Endothelial cell of umbilical vein (primary cell): ENCODE data around the gene PRKCD. TPM values are rescaled to one million over a fixed set of nuclear protein-coding genes. Genes with fewer than 3 reads are reported as not detected.

Source experiments
- BruUV-seq: library from RNA; stranded (reverse); fragments of 400-500 nt; replicated peaks from 2 replicates; lab custom pipeline; 2021; lab: Mats Ljungman, UMichigan
- CTCF ChIA-PET: fragments of 300-600, 350-600 bp; sonication (Branson Sonifier 250); formaldehyde crosslinking; loops from one replicate; lab custom pipeline; 2021; ENCODE audit warnings: antibody characterized with exemption, inconsistent platforms; lab: Charles Lee
- POLR2A ChIA-PET: fragments of 300-600, 350-600 bp; sonication (Branson Sonifier 250); formaldehyde crosslinking; loops from one replicate; lab custom pipeline; 2021; ENCODE audit warnings: antibody characterized with exemption, inconsistent platforms; lab: Charles Lee
- DNase-seq: peaks from one replicate; pipeline ENCODE4 v3.0.0-alpha.2; 2011; ENCODE audit warnings: low read depth, low spot score
- FAIRE-seq: peaks from 2 replicates; lab custom pipeline; 2011; peaks lifted over from hg19 to GRCh38; lab: Jason Lieb, UNC
- H2AFZ ChIP-seq: 2 replicates; pipeline ENCODE4 v1.6.0; 2012; ENCODE audit warnings: low read depth, low read length, control low read depth, inconsistent platforms
- H3K27ac ChIP-seq: 2 replicates; pipeline ENCODE4 v1.5.1; 2011; ENCODE audit warnings: low read depth, mild to moderate bottlenecking, control low read depth, low read length, moderate library complexity; ENCODE audit not compliant: insufficient read depth
- H3K27me3 ChIP-seq, 2 experiments: 2 replicates each; pipeline versions ENCODE4 v1.6.0 to v1.6.1; 2011; ENCODE audit warnings: low read length in 2 of 2, mixed read lengths in 1 of 2; ENCODE audit not compliant: control insufficient read depth in 2 of 2, insufficient read depth in 2 of 2
- H3K36me3 ChIP-seq, 2 experiments: 2 replicates in 1 of 2; 3 replicates in 1 of 2; pipeline ENCODE4 v1.5.1; 2011; ENCODE audit warnings: low read length in 2 of 2, mild to moderate bottlenecking in 1 of 2, moderate library complexity in 1 of 2; ENCODE audit not compliant: control insufficient read depth in 2 of 2, insufficient read depth in 2 of 2; ENCODE audit errors: extremely low read depth in 1 of 2
- H3K4me1 ChIP-seq: 3 replicates; pipeline ENCODE4 v1.5.1; 2011; ENCODE audit warnings: mild to moderate bottlenecking, low read length; ENCODE audit not compliant: control insufficient read depth, insufficient read depth; ENCODE audit errors: extremely low read depth
- H3K4me2 ChIP-seq: 2 replicates; pipeline ENCODE4 v1.6.1; 2011; ENCODE audit warnings: low read length, control low read depth, mixed read lengths; ENCODE audit not compliant: insufficient read depth
- H3K4me3 ChIP-seq, 3 experiments: fragments of 200-600 bp in 1 of 3; sonication (generic), shearing (Covaris generic) in 1 of 3; replicated peaks in 1 of 3; 2 replicates each; pipeline ENCODE4 v1.5.1; 2011 to 2016; ENCODE audit warnings: control low read depth in 3 of 3, low read length in 3 of 3, mild to moderate bottlenecking in 2 of 3, inconsistent platforms in 1 of 3, low read depth in 1 of 3, moderate library complexity in 1 of 3; ENCODE audit not compliant: insufficient read depth in 1 of 3
- H3K79me2 ChIP-seq: 2 replicates; pipeline ENCODE4 v1.6.0; 2012; ENCODE audit warnings: low read length, inconsistent platforms; ENCODE audit not compliant: control insufficient read depth, insufficient read depth
- H3K9ac ChIP-seq: replicated peaks from 2 replicates; pipeline ENCODE3; 2011; ENCODE audit warnings: low read length, control low read depth; ENCODE audit not compliant: insufficient read depth; ENCODE audit errors: extremely low read depth
- H3K9me1 ChIP-seq: replicated peaks from 3 replicates; pipeline ENCODE4 v1.6.0; 2011; ENCODE audit warnings: mild to moderate bottlenecking, low read length; ENCODE audit not compliant: control insufficient read depth, insufficient read depth; ENCODE audit errors: extremely low read depth
- H3K9me3 ChIP-seq: replicated peaks from 2 replicates; pipeline ENCODE4 v1.5.1; 2012; ENCODE audit warnings: low read length, inconsistent platforms; ENCODE audit not compliant: control insufficient read depth, insufficient read depth
- H4K20me1 ChIP-seq: replicated peaks from 2 replicates; pipeline ENCODE3; 2011; ENCODE audit warnings: mild to moderate bottlenecking, low read length; ENCODE audit not compliant: control insufficient read depth, insufficient read depth; ENCODE audit errors: extremely low read depth
- EZH2 ChIP-seq: IDR thresholded peaks from 2 replicates; pipeline ENCODE4 v1.6.1; 2012; ENCODE audit warnings: borderline replicate concordance, low read depth, mild to moderate bottlenecking, moderate library complexity, low read length, inconsistent platforms; ENCODE audit not compliant: severe bottlenecking
- FOS ChIP-seq: IDR thresholded peaks from 2 replicates; pipeline ENCODE4 v1.6.1; 2011; ENCODE audit warnings: mild to moderate bottlenecking, low read length, moderate library complexity, borderline replicate concordance; ENCODE audit not compliant: insufficient read depth
- GATA2 ChIP-seq: IDR thresholded peaks from 2 replicates; pipeline ENCODE4 v1.7.0; 2011; ENCODE audit warnings: low read depth, mild to moderate bottlenecking, moderate library complexity, mixed read lengths, low read length; ENCODE audit not compliant: insufficient read length, insufficient read depth
- JUN ChIP-seq: IDR thresholded peaks from 2 replicates; pipeline ENCODE4 v1.6.1; 2011; ENCODE audit warnings: borderline replicate concordance, low read depth; ENCODE audit not compliant: insufficient read length, insufficient read depth
- MYC ChIP-seq: IDR thresholded peaks from one replicate; pipeline ENCODE4 v1.6.1; 2011; ENCODE audit warnings: mild to moderate bottlenecking, low read depth, low read length
- POLR2A ChIP-seq: IDR thresholded peaks from 2 replicates; pipeline ENCODE4 v1.6.1; 2012; ENCODE audit warnings: low read depth, mild to moderate bottlenecking, control low read depth, low read length
- POLR2AphosphoS5 ChIP-seq: IDR thresholded peaks from 2 replicates; pipeline ENCODE4 v1.6.1; 2012; ENCODE audit warnings: low read depth, mild to moderate bottlenecking, control low read depth, low read length, moderate library complexity; ENCODE audit not compliant: insufficient read depth
- dilution Hi-C: fragments of 300-500 bp; cut with MboI; formaldehyde crosslinking; loops from one replicate; pipeline ENCODE4 v1.15.0; 2019; ENCODE audit warnings: low sequenced_read_pairs; ENCODE audit not compliant: extremely low pct_ligation_motif_present
- intact Hi-C: fragments of 100-400 bp; cut with micrococcal nuclease; formaldehyde crosslinking; loops from one replicate; pipeline ENCODE4 v1.10.0; 2022
- polyA plus RNA-seq, 4 experiments: library from polyadenylated mRNA; depleted of rRNA in 3 of 4; stranded (reverse) in 3 of 4; unstranded in 1 of 4; fragments of >200 nt; gene quantifications; 2 replicates each; pipeline versions ENCODE4 v1.2.1 to v1.2.3, GENCODE V29; 2011 to 2012; ENCODE audit warnings: missing spikeins in 1 of 4
- total RNA-seq: library from RNA; stranded (reverse); gene quantifications from 2 replicates; pipeline ENCODE4 v1.2.3, GENCODE V29; 2021
- TF ChIP-seq, protein P1 (sequence below), 2 donors: IDR thresholded peaks; 1 replicate in 1 of 2; 2 replicates in 1 of 2; pipeline ENCODE4 v1.5.1; 2011; ENCODE audit warnings: low read length in 2 of 2, mild to moderate bottlenecking in 2 of 2, moderate library complexity in 2 of 2, control low read depth in 1 of 2, inconsistent platforms in 1 of 2, low read depth in 1 of 2; ENCODE audit not compliant: insufficient read depth in 1 of 2; ENCODE audit errors: extremely low read depth in 1 of 2
- TF ChIP-seq, protein P2 (sequence below): IDR thresholded peaks from 2 replicates; pipeline ENCODE4 v1.6.1; 2011; ENCODE audit not compliant: insufficient read depth, insufficient read length

PRKCD gene
- total and polyA plus RNA-seq, 2 donors (not counting 3 experiments of a cell fraction or from before 2014, with no cell fraction given): 15.5 to 19.0 TPM

- Histone ChIP-seq H3K4me1 (peaks cover 14% of the 10 kb centered on the region), H3K4me2 (peak within 1 kb of the TSS; percentile 99), H3K36me3 (peaks cover 0 to 2% of the 10 kb centered on the region in 2 experiments), H3K4me3 (peak within 1 kb of the TSS; percentile 90 to 99 (median 91)), H3K9me1 (no peaks in the 10 kb centered on the region), H3K27ac (peak within 1 kb of the TSS; percentile 70), H4K20me1 (no peaks in the 10 kb centered on the region), H3K79me2 (peaks cover 16% of the 10 kb centered on the region), H3K9ac (peak within 1 kb of the TSS; percentile 93), H3K27me3 (no peaks in the 10 kb centered on the region), H3K9me3 (no peaks in the 10 kb centered on the region), H2AFZ (peak within 1 kb of the TSS; percentile 87)
- CTCF ChIA-PET: interaction anchor here (1.0 to 8.0 kb wide), 2 partner anchors 15 to 67 kb away, joined by 5 to 199 read pairs; no protein-coding TSS in a partner anchor
- intact Hi-C loops: loop anchor here (1.0 kb wide), 1 partner anchor 29 kb away; no protein-coding TSS in a partner anchor
- POLR2A ChIA-PET: no interaction called here
- peak; percentile 93 for FAIRE-seq
- dilution Hi-C loops: no loop called here
- TF ChIP-seq, protein P1, sequence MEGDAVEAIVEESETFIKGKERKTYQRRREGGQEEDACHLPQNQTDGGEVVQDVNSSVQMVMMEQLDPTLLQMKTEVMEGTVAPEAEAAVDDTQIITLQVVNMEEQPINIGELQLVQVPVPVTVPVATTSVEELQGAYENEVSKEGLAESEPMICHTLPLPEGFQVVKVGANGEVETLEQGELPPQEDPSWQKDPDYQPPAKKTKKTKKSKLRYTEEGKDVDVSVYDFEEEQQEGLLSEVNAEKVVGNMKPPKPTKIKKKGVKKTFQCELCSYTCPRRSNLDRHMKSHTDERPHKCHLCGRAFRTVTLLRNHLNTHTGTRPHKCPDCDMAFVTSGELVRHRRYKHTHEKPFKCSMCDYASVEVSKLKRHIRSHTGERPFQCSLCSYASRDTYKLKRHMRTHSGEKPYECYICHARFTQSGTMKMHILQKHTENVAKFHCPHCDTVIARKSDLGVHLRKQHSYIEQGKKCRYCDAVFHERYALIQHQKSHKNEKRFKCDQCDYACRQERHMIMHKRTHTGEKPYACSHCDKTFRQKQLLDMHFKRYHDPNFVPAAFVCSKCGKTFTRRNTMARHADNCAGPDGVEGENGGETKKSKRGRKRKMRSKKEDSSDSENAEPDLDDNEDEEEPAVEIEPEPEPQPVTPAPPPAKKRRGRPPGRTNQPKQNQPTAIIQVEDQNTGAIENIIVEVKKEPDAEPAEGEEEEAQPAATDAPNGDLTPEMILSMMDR (IDR thresholded peaks at IDR 0.05; ENCODE audit: extremely low read depth in 1 of 2, insufficient read depth in 1 of 2, low read depth in 1 of 2, low read length in 2 of 2): no peak
- TF ChIP-seq GATA2: no peak
- TF ChIP-seq JUN: no peak
- no peak for TF ChIP-seq EZH2
- TF ChIP-seq MYC: peak; percentile 77
- TF ChIP-seq, protein P2, sequence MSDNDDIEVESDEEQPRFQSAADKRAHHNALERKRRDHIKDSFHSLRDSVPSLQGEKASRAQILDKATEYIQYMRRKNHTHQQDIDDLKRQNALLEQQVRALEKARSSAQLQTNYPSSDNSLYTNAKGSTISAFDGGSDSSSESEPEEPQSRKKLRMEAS: peak; percentile 67
- peak; percentile 96 for TF ChIP-seq POLR2A
- TF ChIP-seq POLR2AphosphoS5: peak; percentile 95
- TF ChIP-seq FOS: no peak
- BruUV-seq: TSS peak; percentile 99
- DNase-seq: peak; percentile 96
These were observed 30.6 kb upstream of the PRKCD start, which contains the start of gene RFT1 for GRCh38 chr3:53130179-53131061. TSS of gene RFT1 (minus strand) at chr3:53130435. CDS start at chr3:53130400, 35 bp downstream.
